GM12878 (cell line): ENCODE measurements around the gene PTPN12. TPM values are rescaled to one million over a fixed set of nuclear protein-coding genes. Genes with fewer than 3 reads are reported as not detected.
A peak's percentile ranks its signal among the peaks of the same experiment; 100 is the strongest.

Source experiments
- BMI1 ChIP-seq: fragments of 450-650 bp; IDR thresholded peaks from 2 replicates; pipeline ENCODE4 v1.6.1; 2016; ENCODE audit warnings: mild to moderate bottlenecking, moderate library complexity, borderline replicate concordance
- BRCA1 ChIP-seq: IDR thresholded peaks from 2 replicates; pipeline ENCODE4 v1.6.1; 2011; ENCODE audit warnings: low read depth, low read length, improper control_type of control experiment
- CBFB ChIP-seq: IDR thresholded peaks from 2 replicates; pipeline ENCODE4 v1.6.1; 2016; ENCODE audit warnings: antibody characterized with exemption, low read depth
- CBX5 ChIP-seq: sonication (generic); IDR thresholded peaks from 2 replicates; pipeline ENCODE4 v1.6.1; 2016; ENCODE audit warnings: low read depth, moderate library complexity, mild to moderate bottlenecking, inconsistent platforms
- CHD1 ChIP-seq: IDR thresholded peaks from 2 replicates; pipeline ENCODE4 v1.6.1; 2012; ENCODE audit warnings: low read depth, low read length, improper control_type of control experiment
- CREB1 ChIP-seq: IDR thresholded peaks from 2 replicates; pipeline ENCODE4 v1.6.1; 2012; ENCODE audit warnings: low read depth, mild to moderate bottlenecking, inconsistent platforms
- EED ChIP-seq: sonication (generic); IDR thresholded peaks from 2 replicates; pipeline ENCODE4 v1.6.1; 2016; ENCODE audit warnings: antibody characterized with exemption, low read depth
- ELK1 ChIP-seq: IDR thresholded peaks from 2 replicates; pipeline ENCODE4 v1.6.1; 2012; ENCODE audit warnings: low read depth, low read length, improper control_type of control experiment
- ETV6 ChIP-seq, 2 experiments: fragments of 450-650 bp in 1 of 2; IDR thresholded peaks in 1 of 2; conservative IDR thresholded peaks in 1 of 2; 2 replicates each; pipeline ENCODE4 v1.6.1; 2014; ENCODE audit warnings: antibody characterized with exemption in 1 of 2, borderline replicate concordance in 1 of 2, low read depth in 1 of 2, mild to moderate bottlenecking in 1 of 2, moderate library complexity in 1 of 2
- FOXK2 ChIP-seq: fragments of 450-650 bp; IDR thresholded peaks from 2 replicates; pipeline ENCODE4 v1.6.1; 2017; ENCODE audit warnings: mild to moderate bottlenecking, moderate library complexity
- GABPA ChIP-seq: IDR thresholded peaks from 2 replicates; pipeline ENCODE4 v1.6.1; 2014; ENCODE audit warnings: antibody characterized with exemption, low read depth, mild to moderate bottlenecking, inconsistent platforms
- GATAD2B ChIP-seq: fragments of 450-650 bp; conservative IDR thresholded peaks from 2 replicates; pipeline ENCODE4 v1.6.1; 2017; ENCODE audit warnings: low read depth, mild to moderate bottlenecking, moderate library complexity
- IRF4 ChIP-seq: IDR thresholded peaks from 2 replicates; pipeline ENCODE4 v1.6.1; 2011; ENCODE audit warnings: low read depth, low read length
- KAT2A ChIP-seq: conservative IDR thresholded peaks from 2 replicates; pipeline ENCODE4 v1.6.1; 2011; ENCODE audit warnings: low read depth, low read length; ENCODE audit not compliant: control insufficient read depth
- MTA2 ChIP-seq: fragments of 450-650 bp; IDR thresholded peaks from 2 replicates; pipeline ENCODE4 v1.6.1; 2016; ENCODE audit warnings: low read depth, mild to moderate bottlenecking, moderate library complexity
- NKRF ChIP-seq: fragments of 450-650 bp; conservative IDR thresholded peaks from 2 replicates; pipeline ENCODE4 v1.6.1; 2017; ENCODE audit warnings: mild to moderate bottlenecking, moderate library complexity
- PAX5 ChIP-seq: IDR thresholded peaks from 2 replicates; pipeline ENCODE4 v1.6.1; 2011; ENCODE audit warnings: low read depth, low read length, borderline replicate concordance
- POLR2AphosphoS2 ChIP-seq: IDR thresholded peaks from 2 replicates; pipeline ENCODE4 v1.6.1; 2011; ENCODE audit warnings: low read depth, mild to moderate bottlenecking, low read length, improper control_type of control experiment, moderate library complexity
- RBBP5 ChIP-seq: fragments of 200-600 bp; sonication (generic); conservative IDR thresholded peaks from 2 replicates; pipeline ENCODE4 v1.6.1; 2016
- RCOR1 ChIP-seq: conservative IDR thresholded peaks from 2 replicates; pipeline ENCODE4 v1.6.1; 2012; ENCODE audit warnings: low read depth, low read length, improper control_type of control experiment
- RUNX3 ChIP-seq: IDR thresholded peaks from 2 replicates; pipeline ENCODE4 v1.6.1; 2012; ENCODE audit warnings: low read length, inconsistent platforms
- SIX5 ChIP-seq: IDR thresholded peaks from 2 replicates; pipeline ENCODE4 v1.6.1; 2011; ENCODE audit warnings: mild to moderate bottlenecking, low read depth, low read length, moderate library complexity; ENCODE audit not compliant: severe bottlenecking
- SMAD1 ChIP-seq: fragments of 450-650 bp; IDR thresholded peaks from 2 replicates; pipeline ENCODE4 v1.6.1; 2018; ENCODE audit warnings: mild to moderate bottlenecking, low read depth; ENCODE audit not compliant: partially characterized antibody
- SUZ12 ChIP-seq: fragments of 200-600 bp; sonication (generic); IDR thresholded peaks from one replicate; pipeline ENCODE4 v1.6.1; 2018; ENCODE audit warnings: antibody characterized with exemption, mild to moderate bottlenecking; ENCODE audit not compliant: unreplicated experiment
- TAF1 ChIP-seq: IDR thresholded peaks from 2 replicates; pipeline ENCODE4 v1.6.1; 2011; ENCODE audit warnings: mild to moderate bottlenecking, low read depth, low read length, borderline replicate concordance
- WRNIP1 ChIP-seq: IDR thresholded peaks from 2 replicates; pipeline ENCODE4 v1.6.1; 2011; ENCODE audit warnings: low read depth, low read length, improper control_type of control experiment, borderline replicate concordance
- ZBED1 ChIP-seq: IDR thresholded peaks from 2 replicates; pipeline ENCODE4 v1.6.1; 2016; ENCODE audit warnings: borderline replicate concordance
- ZNF274 ChIP-seq: IDR thresholded peaks from one replicate; pipeline ENCODE4 v1.8.0; 2011; ENCODE audit not compliant: insufficient read length, insufficient read depth
- polyA plus RNA-seq, 11 experiments: library from polyadenylated mRNA; depleted of rRNA in 4 of 11; unstranded in 6 of 11; stranded (reverse) in 5 of 11; fragments of >200 nt; fragmentation: Nextera tagmentation in 4 of 11; fragmentation: Illumina TruSeq in 1 of 11; extraction: Ambion mirVana in 4 of 11; extraction: Trizol in 1 of 11; gene quantifications; 1 replicate in 1 of 11; 2 replicates in 10 of 11; pipeline versions ENCODE4 v1.2.1 to v1.2.3, GENCODE V29; 2011 to 2016; ENCODE audit warnings: inconsistent platforms in 2 of 11, missing spikeins in 2 of 11, low read depth in 1 of 11
- total RNA-seq, 4 experiments: library from RNA; depleted of rRNA in 3 of 4; stranded (reverse); fragments of >200 nt in 3 of 4; fragmentation: Illumina TruSeq in 1 of 4; extraction: Trizol in 1 of 4; gene quantifications; 2 replicates each; pipeline versions ENCODE4 v1.2.1 to v1.2.3, GENCODE V29; 2013 to 2021

The PTPN12 gene
- total and polyA plus RNA-seq, 10 of the 15 experiments (the other 5 are each of a cell fraction or from before 2014, with no cell fraction given): 6.6 to 52.9 (median 17.4) TPM

DNA sequence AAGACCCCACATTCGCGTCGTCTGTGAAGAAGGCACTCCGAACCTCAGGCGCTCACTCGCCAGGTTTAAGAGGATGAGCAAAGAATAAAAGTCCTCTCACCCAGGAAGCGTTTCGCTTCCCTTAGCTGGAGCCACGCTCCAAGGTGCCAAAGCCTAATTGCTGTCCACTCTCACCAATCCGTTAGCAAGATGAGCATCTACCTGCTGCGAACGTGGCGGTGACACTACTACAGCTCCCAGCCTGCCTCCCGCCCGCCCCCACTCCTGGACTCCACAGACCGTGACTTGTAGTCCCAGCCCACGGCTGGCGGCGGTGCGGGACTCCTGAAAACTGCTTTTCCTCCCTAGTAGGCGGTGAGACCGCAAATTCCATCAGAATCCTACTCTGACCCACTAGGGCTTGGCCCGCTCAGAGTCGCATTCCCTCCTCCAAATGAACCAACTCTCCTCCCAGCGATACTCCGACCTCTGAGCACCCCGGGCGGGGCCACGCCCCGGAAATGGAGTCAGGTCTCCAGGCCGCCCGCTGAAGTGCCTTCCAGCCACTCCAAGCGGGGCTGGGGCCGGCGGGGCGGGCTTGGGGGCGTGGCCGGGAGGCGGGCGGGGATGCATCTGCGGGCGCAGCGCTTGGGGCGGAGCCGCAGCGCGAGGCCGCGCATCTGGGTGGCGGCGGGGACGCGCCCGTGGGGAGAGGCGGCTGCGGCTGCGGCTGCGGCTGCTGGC is 521 bp upstream of the PTPN12 start (continued):
- no peak for TF ChIP-seq SIX5
- TF ChIP-seq IRF4: no peak
- peak; percentile 49 for TF ChIP-seq EED
- TF ChIP-seq KAT2A: no peak
- peak; percentile 65; the same call in 1 of the 2 replicates for TF ChIP-seq GATAD2B
- TF ChIP-seq RUNX3: no peak
- no peak for TF ChIP-seq SUZ12
- peak; percentile 63 for TF ChIP-seq GABPA
- TF ChIP-seq NKRF: peak; percentile 77
- TF ChIP-seq BRCA1: no peak
- TF ChIP-seq POLR2AphosphoS2: peak; percentile 89
- no peak for TF ChIP-seq ZBED1
- TF ChIP-seq TAF1: peak; percentile 80
- peak; percentile 97 for TF ChIP-seq PAX5
- peak; percentile 50; the same call in 1 of the 2 replicates for TF ChIP-seq CBFB
- TF ChIP-seq WRNIP1: no peak
- peak; percentile 66; the same call in 1 of the 2 replicates for TF ChIP-seq CBX5
- peak; percentile 51; the same call in 1 of the 2 replicates for TF ChIP-seq MTA2
- no peak for TF ChIP-seq ETV6 (conservative IDR thresholded peaks at IDR 0.05 in 1 of 2, IDR thresholded peaks at IDR 0.05 in 1 of 2; ENCODE audit: borderline replicate concordance in 1 of 2, low read depth in 1 of 2)
- TF ChIP-seq RBBP5: no peak
- TF ChIP-seq ELK1: no peak
- peak; percentile 83 for TF ChIP-seq CREB1
- no peak for TF ChIP-seq SMAD1
- no peak for TF ChIP-seq FOXK2
- no peak for TF ChIP-seq BMI1
- TF ChIP-seq RCOR1: no peak
- TF ChIP-seq ZNF274: no peak
- no peak for TF ChIP-seq CHD1
